WERI-Rb-1 (cell line): Measurements from ENCODE around the gene HDDC3.
A peak's percentile ranks its signal among the peaks of the same experiment; 100 is the strongest.

Experiments
- DNase-seq: peaks from one replicate; pipeline ENCODE4 v3.0.0-alpha.2; 2020
- H3K27ac ChIP-seq: fragments of 250-450 bp; sonication (Bioruptor Pico); 2 replicates; pipeline ENCODE4 v1.5.1; 2020; ENCODE audit warnings: mild to moderate bottlenecking, moderate library complexity
- H3K27me3 ChIP-seq: fragments of 250-450 bp; sonication (Bioruptor Pico); 2 replicates; pipeline ENCODE4 v1.5.1; 2021; ENCODE audit warnings: mild to moderate bottlenecking, low read depth, moderate library complexity; ENCODE audit not compliant: insufficient read depth, severe bottlenecking
- H3K36me3 ChIP-seq: fragments of 250-450 bp; sonication (Bioruptor Pico); 2 replicates; pipeline ENCODE4 v1.5.1; 2020; ENCODE audit warnings: mild to moderate bottlenecking, moderate library complexity
- H3K4me3 ChIP-seq: 2 replicates; pipeline ENCODE4 v1.5.1; 2011; ENCODE audit warnings: low read depth, mild to moderate bottlenecking, control low read depth, low read length
- H3K9me3 ChIP-seq: fragments of 250-450 bp; sonication (Bioruptor Pico); 2 replicates; pipeline ENCODE4 v1.5.1; 2021; ENCODE audit warnings: mild to moderate bottlenecking, moderate library complexity; ENCODE audit not compliant: severe bottlenecking
- TF ChIP-seq, protein P1 (sequence below): IDR thresholded peaks from 2 replicates; pipeline ENCODE4 v1.5.1; 2011; ENCODE audit warnings: low read depth, mild to moderate bottlenecking, control low read depth, inconsistent platforms, low read length

The HDDC3 gene

DNA sequence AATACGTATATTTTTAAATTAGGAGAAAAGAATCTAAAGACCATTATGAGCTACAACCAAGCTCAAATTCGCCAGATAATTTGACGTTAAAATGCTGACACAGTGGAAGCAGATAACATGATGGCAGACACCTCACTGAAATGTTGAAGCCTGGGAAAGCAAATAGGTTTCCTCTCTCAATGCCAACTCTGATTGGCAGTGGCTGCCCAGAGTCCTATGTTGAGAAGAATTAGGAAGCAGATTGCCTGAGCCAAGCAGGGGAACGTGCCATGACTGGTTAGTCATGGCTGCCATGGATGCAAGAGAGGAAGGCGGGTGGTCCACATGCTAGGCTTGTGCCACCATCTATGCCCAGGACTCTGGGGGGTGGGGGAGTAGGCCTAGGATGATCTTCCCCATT, 5.9 kb upstream of the HDDC3 start:
- no peaks in the 10 kb centered on the region for H3K27me3 ChIP-seq
- no peak overlapping the region for H3K4me3 ChIP-seq
- DNase-seq: no peak
- no peaks in the 10 kb centered on the region for H3K9me3 ChIP-seq
- TF ChIP-seq, protein P1, sequence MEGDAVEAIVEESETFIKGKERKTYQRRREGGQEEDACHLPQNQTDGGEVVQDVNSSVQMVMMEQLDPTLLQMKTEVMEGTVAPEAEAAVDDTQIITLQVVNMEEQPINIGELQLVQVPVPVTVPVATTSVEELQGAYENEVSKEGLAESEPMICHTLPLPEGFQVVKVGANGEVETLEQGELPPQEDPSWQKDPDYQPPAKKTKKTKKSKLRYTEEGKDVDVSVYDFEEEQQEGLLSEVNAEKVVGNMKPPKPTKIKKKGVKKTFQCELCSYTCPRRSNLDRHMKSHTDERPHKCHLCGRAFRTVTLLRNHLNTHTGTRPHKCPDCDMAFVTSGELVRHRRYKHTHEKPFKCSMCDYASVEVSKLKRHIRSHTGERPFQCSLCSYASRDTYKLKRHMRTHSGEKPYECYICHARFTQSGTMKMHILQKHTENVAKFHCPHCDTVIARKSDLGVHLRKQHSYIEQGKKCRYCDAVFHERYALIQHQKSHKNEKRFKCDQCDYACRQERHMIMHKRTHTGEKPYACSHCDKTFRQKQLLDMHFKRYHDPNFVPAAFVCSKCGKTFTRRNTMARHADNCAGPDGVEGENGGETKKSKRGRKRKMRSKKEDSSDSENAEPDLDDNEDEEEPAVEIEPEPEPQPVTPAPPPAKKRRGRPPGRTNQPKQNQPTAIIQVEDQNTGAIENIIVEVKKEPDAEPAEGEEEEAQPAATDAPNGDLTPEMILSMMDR: no peak
- H3K36me3 ChIP-seq: peaks cover 38% of the 10 kb centered on the region
- no peak overlapping the region for H3K27ac ChIP-seq

DNA sequence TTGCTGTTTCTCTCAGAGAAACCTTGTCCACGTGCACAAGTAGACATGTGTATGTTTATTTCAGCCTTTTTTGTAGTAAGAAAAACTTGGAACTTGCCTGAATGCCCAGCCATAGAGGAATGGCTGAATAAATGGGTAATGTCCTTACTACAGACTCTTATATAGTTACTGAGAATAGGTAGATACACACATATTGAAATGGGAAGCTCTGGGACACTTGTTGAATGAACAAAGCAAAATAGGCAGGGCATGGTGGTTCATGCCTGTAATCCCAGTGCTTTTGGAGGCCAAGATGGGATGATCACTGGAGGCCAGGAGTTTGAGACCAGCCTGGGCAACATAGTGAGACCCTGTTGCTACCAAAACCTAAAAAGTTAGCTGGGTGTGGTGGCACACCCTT, 4.5 kb upstream of the HDDC3 start:
- no peak overlapping the region for H3K4me3 ChIP-seq
- no peak overlapping the region for H3K27ac ChIP-seq
- peaks cover 29% of the 10 kb centered on the region for H3K36me3 ChIP-seq
- H3K27me3 ChIP-seq: no peaks in the 10 kb centered on the region
- DNase-seq: no peak
- TF ChIP-seq, protein P1: no peak
- H3K9me3 ChIP-seq: no peaks in the 10 kb centered on the region

DNA sequence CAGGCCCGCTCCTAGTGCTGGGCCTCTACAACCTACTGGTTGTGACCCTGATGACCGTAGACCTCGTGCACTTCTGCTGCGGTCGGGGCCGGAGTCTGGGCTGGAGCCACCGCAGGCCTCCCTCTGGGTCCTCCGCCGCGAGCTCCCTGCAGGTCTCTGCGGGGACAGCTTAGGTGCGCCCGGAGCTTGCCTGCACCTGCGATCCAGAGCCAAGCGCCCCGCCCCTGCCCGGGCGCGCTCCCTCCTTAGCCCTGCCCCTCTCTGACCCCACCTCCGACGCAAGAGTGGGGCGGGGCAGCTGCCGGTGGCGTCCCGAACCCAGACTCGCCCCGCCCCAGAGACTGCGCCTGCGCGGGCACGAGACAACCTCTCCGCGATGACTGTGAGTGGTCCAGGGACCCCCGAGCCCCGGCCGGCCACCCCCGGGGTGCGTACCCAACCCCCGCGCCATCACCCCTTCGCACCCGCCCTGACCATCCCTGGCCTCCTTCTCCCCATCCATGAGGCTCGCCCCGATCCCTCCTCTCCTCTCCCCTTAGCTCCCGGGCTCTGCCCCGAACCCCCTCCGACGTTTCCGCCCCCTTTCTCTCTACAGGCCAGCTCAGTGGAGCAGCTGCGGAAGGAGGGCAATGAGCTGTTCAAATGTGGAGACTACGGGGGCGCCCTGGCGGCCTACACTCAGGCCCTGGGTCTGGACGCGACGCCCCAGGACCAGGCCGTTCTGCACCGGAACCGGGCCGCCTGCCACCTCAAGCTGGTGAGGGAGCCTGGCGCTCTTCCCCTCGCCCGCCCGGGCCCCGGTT, 2.8 kb upstream of the HDDC3 start, which contains the start of gene UNC45A:
TSS of gene UNC45A (plus strand) at position 337 of the 803 bp plus-strand sequence. CDS start at position 377, 40 bp downstream.
- H3K9me3 ChIP-seq: no peaks in the 10 kb centered on the region
- no peak within 1 kb of the TSS for H3K27ac ChIP-seq
- H3K4me3 ChIP-seq: peak within 1 kb of the TSS; percentile 72
- no peaks in the 10 kb centered on the region for H3K27me3 ChIP-seq
- DNase-seq: peak; percentile 92
- TF ChIP-seq, protein P1: no peak
- peaks cover 19% of the 10 kb centered on the region for H3K36me3 ChIP-seq

DNA sequence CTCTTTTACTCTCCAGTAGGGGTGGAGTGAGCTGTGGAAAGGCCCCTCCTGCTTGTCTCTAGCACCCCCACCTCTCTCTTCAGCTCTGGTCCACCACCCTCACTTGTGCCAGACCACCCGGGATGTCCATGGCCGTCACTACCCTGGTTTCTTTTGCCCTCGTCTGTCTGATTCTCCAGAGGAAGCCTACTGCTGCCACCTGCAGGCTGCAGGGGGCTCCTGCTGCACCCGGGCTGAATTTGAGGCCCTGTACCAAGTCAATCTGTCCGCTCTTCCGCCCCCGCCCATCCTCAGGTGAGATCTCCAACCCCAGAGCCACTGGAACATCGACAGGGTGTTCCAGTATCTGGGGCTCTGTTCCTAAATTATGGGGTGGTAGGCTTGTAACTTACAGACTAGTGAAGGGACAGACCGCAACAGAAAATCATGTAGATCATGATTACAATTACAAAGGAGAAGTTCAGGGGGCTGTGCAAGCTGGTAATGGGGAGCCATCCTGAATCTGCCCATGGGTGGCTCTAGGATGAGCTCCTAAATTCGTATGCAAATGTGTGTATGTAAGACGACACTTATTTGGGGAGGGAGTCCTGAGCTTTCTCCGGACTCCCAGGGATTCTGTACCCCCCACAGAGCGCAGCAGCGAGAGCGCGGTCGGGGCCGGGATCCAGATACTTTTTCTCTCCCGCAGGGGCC, 2.1 kb upstream of the HDDC3 start:
- DNase-seq: peak; percentile 90
- Histone ChIP-seq H3K4me3 (peak overlapping the region; percentile 72), H3K9me3 (no peaks in the 10 kb centered on the region), H3K36me3 (peaks cover 12% of the 10 kb centered on the region), H3K27me3 (no peaks in the 10 kb centered on the region), H3K27ac (no peak overlapping the region)
- TF ChIP-seq, protein P1: peak; percentile 92

DNA sequence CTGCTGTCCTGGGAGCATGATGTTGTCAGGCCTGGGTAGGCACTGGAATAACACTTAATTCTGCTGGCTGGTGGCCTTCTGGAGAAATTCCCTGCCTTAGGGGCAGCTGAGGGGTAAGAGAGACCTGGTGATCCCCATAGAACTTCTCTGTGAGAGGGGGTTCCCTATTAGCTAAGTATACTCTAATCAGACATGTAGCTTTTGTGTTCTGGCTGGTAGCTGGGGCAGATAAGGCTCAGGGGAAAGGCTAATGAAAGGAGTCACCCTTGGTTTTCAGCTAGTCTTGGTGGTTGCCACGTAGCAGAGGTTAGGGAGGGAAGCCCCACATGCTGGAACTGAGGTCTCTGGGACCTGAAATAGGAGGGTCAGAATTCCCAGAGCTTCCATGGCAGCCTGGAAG, 952 bp upstream of the HDDC3 start:
- TF ChIP-seq, protein P1: no peak
- no peaks in the 10 kb centered on the region for H3K9me3 ChIP-seq
- DNase-seq: no peak
- H3K27me3 ChIP-seq: no peaks in the 10 kb centered on the region
- H3K27ac ChIP-seq: no peak overlapping the region
- H3K36me3 ChIP-seq: peaks cover 9% of the 10 kb centered on the region
- no peak overlapping the region for H3K4me3 ChIP-seq
